Neutrophil (primary cell): Measurements from ENCODE around the gene ADAD2.
A peak's percentile ranks its signal among the peaks of the same experiment; 100 is the strongest.

Source experiments
- H3K27ac ChIP-seq: fragments of 200-600 bp; sonication (generic); 2 replicates; pipeline ENCODE4 v1.5.1; 2016; ENCODE audit warnings: mild to moderate bottlenecking, moderate library complexity
- H3K27me3 ChIP-seq: fragments of 200-600 bp; sonication (generic); 2 replicates; pipeline ENCODE4 v1.6.0; 2016; ENCODE audit warnings: mild to moderate bottlenecking
- H3K36me3 ChIP-seq: fragments of 200-600 bp; sonication (generic); 2 replicates; pipeline ENCODE4 v1.5.1; 2017
- H3K4me1 ChIP-seq, 2 experiments: fragments of 200-600 bp in 1 of 2; sonication (generic) in 1 of 2; 1 replicate in 1 of 2; 2 replicates in 1 of 2; pipeline versions ENCODE4 v1.5.1 to v1.6.1; 2013 to 2016; ENCODE audit warnings: low read depth in 1 of 2, low read length in 1 of 2, mild to moderate bottlenecking in 1 of 2, moderate library complexity in 1 of 2; ENCODE audit not compliant: control insufficient read depth in 1 of 2, insufficient read depth in 1 of 2
- H3K4me3 ChIP-seq, 2 experiments: fragments of 200-600 bp in 1 of 2; sonication (generic) in 1 of 2; 1 replicate in 1 of 2; 2 replicates in 1 of 2; pipeline ENCODE4 v1.5.1; 2013 to 2016; ENCODE audit warnings: low read depth in 1 of 2, low read length in 1 of 2, mild to moderate bottlenecking in 1 of 2, moderate library complexity in 1 of 2
- H3K9me3 ChIP-seq: fragments of 200-600 bp; sonication (generic); 2 replicates; pipeline ENCODE4 v1.5.1; 2016
- TF ChIP-seq, protein P1 (sequence below): fragments of 200-600 bp; sonication (generic); IDR thresholded peaks from 2 replicates; pipeline ENCODE4 v1.5.1; 2016; ENCODE audit warnings: antibody characterized with exemption

The ADAD2 gene

DNA sequence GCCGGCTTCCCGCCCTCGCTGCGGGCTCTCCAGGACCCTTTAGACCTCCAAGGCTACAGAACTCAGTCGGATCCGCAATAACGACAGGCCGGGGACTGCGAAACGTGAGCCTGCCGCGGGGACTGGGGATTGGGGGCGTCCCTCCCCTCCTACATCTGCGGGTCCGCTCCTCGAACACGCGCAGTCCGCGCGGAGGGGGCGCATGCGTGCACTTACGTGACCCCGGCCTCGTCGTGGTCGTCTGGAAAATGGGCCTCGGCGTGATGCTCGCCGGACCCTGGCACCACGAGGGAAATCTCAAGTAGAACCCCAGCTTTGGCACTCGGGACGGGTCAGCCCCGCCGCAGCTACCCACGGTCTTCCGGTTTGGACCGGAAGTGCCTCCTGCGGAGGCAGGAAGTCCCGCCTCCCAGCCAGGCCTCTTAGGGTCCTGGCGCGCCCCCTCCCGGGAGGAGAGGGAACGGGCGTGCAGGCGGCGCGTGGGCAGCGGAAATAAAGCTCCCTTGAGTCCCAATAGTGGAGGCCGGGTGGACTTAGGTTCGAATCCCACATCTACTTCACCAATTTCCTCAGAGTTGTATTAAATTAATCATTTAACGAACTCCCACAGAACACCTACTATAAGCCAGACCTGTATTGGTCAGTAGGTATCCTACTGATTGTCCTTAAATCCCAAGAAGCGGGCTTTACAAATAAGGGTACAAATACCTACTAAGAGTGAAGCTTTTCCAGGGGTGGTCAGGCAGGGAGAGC is 4.1 kb upstream of the ADAD2 start, which contains the start of gene TAF1C:
Gene TAF1C (minus strand): TSS at position 373 of the 753 bp plus-strand sequence. CDS start 2,069 bp downstream, outside the sequence.
- H3K4me3 ChIP-seq = peak within 1 kb of the TSS; percentile 89 to 97

DNA sequence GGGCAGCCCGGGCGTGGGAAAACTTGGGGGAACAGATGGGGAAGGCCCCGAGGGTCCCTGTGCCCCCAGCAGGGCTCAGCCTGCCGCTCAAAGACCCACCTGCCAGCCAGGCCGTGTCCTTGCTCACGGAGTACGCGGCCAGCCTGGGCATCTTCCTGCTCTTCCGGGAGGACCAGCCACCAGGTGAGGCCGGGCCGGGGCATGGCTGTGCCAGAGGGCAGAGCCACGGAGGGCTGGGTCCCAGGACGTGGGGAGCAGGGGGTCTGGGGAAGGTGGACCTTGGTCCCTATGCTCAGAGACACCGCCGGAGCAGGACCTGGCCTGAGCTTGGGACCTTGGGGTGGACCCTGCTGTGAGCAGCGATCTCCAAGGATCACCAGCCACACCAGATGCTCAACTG is 509 bp downstream of the ADAD2 start:
- TF ChIP-seq, protein P1, sequence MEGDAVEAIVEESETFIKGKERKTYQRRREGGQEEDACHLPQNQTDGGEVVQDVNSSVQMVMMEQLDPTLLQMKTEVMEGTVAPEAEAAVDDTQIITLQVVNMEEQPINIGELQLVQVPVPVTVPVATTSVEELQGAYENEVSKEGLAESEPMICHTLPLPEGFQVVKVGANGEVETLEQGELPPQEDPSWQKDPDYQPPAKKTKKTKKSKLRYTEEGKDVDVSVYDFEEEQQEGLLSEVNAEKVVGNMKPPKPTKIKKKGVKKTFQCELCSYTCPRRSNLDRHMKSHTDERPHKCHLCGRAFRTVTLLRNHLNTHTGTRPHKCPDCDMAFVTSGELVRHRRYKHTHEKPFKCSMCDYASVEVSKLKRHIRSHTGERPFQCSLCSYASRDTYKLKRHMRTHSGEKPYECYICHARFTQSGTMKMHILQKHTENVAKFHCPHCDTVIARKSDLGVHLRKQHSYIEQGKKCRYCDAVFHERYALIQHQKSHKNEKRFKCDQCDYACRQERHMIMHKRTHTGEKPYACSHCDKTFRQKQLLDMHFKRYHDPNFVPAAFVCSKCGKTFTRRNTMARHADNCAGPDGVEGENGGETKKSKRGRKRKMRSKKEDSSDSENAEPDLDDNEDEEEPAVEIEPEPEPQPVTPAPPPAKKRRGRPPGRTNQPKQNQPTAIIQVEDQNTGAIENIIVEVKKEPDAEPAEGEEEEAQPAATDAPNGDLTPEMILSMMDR = no peak

More for the DNA sequence above, 4.1 kb upstream of the ADAD2 start, which contains the start of gene TAF1C:
- Histone ChIP-seq H3K27me3 (no peaks in the 10 kb centered on the region), H3K27ac (peak within 1 kb of the TSS; percentile 65), H3K36me3 (peaks cover 29% of the 10 kb centered on the region), H3K4me1 (peaks cover 11 to 13% of the 10 kb centered on the region in 2 experiments), H3K9me3 (no peaks in the 10 kb centered on the region)
- TF ChIP-seq, protein P1 = peak; percentile 98

DNA sequence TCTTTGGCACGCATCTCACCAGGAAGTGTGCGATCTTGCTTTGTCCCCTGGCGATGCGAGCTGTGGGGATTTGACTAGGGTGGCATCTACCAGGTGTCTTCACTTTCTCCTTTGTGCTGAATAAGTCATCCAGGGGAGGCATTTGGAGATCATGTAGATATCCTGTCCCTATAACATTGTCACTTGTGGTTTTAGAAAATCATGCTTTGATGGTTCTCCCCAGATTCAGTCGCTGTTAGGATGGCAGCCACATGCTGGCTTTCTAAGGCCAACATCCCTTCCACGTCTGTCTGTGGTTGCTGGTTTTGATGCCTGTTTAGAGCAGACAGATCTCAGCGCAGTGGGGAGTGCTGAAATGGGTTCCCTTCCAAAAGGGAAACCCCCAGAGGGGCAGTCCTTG is 2.5 kb downstream of the ADAD2 start:
- H3K27ac ChIP-seq = no peak overlapping the region
- TF ChIP-seq, protein P1 = no peak
- no peaks in the 10 kb centered on the region for H3K9me3 ChIP-seq
- H3K27me3 ChIP-seq = peaks cover 19% of the 10 kb centered on the region
- no peaks in the 10 kb centered on the region for H3K4me1 ChIP-seq
- H3K36me3 ChIP-seq = no peaks in the 10 kb centered on the region
- no peak overlapping the region for H3K4me3 ChIP-seq

More for the DNA sequence above, 509 bp downstream of the ADAD2 start:
- Histone ChIP-seq H3K27ac (no peak overlapping the region), H3K4me3 (no peak overlapping the region), H3K36me3 (no peaks in the 10 kb centered on the region), H3K27me3 (peaks cover 19% of the 10 kb centered on the region), H3K9me3 (no peaks in the 10 kb centered on the region), H3K4me1 (peaks cover 4 to 6% of the 10 kb centered on the region in 2 experiments)

DNA sequence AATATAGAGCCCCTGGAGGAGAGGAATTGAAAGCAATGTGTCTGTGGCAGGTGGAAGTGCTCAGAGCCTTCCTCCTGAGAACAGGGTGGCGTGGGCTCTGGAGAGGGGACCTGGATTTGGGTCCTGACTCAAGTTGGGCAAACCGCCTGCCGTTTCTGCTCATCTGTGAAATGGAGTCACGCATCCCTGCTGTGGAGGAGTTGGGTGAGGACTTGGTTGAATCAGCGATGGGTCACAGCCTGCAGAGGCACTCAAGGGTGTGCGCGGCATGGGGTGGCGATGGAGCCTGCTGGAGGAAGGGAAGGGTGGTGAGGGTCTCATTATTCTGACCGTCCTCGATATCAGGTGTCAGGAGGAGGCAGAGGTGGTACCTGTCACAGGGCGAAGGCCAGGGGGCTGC is 3.1 kb downstream of the ADAD2 start:
- Histone ChIP-seq H3K9me3 (no peaks in the 10 kb centered on the region), H3K4me1 (peaks cover 0 to under 1% of the 10 kb centered on the region in 2 experiments), H3K27ac (no peak overlapping the region), H3K4me3 (no peak overlapping the region), H3K27me3 (peaks cover 19% of the 10 kb centered on the region), H3K36me3 (no peaks in the 10 kb centered on the region)
- TF ChIP-seq, protein P1 = no peak

DNA sequence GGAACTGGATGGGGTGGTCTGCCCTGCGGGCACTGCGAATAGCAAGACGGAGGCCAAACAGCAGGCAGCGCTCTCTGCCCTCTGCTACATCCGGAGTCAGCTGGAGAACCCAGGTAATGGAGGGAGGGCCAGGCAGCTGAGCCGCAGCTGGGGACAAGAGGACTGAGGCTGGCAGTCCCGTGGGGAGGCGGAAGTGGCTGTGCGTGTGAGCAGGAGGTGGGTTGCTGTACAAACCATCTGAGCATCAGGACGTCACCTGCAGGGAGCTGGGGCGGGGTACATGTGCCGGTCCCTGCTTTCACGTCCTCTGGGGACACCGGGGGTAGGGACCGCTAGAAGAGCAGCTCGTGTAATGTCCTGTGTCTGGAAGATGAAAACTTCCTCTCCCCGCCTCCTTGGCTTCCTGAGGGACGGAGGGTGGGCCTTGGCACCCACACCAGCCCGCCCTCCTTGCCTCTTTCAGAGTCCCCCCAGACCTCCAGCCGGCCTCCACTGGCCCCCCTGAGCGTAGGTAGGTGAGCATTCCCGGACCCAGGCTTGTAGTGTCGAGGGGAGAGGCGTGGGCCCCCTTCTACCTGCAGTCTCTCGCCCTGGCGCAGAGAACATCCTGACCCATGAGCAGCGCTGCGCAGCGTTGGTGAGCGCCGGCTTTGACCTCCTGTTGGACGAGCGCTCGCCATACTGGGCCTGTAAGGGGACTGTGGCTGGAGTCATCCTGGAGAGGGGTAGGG is 3.7 kb downstream of the ADAD2 start:
- H3K4me1 ChIP-seq = peaks cover 2 to 7% of the 10 kb centered on the region in 2 experiments
- no peaks in the 10 kb centered on the region for H3K36me3 ChIP-seq
- TF ChIP-seq, protein P1 = no peak
- no peak overlapping the region for H3K27ac ChIP-seq
- H3K9me3 ChIP-seq = no peaks in the 10 kb centered on the region
- H3K27me3 ChIP-seq = peaks cover 19% of the 10 kb centered on the region
- H3K4me3 ChIP-seq = no peak overlapping the region
